ENCODE measurements around the gene SEPTIN3. TPM values are rescaled to one million over a fixed set of nuclear protein-coding genes. Genes with fewer than 3 reads are reported as not detected.

The SEPTIN3 gene
- total and polyA plus RNA-seq, 3 donors from 2014 or later, result 1.6 to 2.4 (median 2.2) TPM

- 50 to 64% methylated on average over 5 to 8 of the region's 8 CpGs for WGBS, 2 donors
- Histone ChIP-seq H3K27me3 (no peaks in the 10 kb centered on the region), H3K4me1 (peaks cover 2% of the 10 kb centered on the region), H3K27ac (no peak overlapping the region), H3K9me3 (no peaks in the 10 kb centered on the region), H3K4me3 (no peak overlapping the region), H3K36me3 (ENCODE audit: low read depth, missing control alignments) (no peaks in the 10 kb centered on the region)
- no peak for DNase-seq
- TF ChIP-seq CTCF (IDR thresholded peaks at IDR 0.05), result no peak
- TF ChIP-seq POLR2A (IDR thresholded peaks at IDR 0.05), result no peak
- intact Hi-C loops (cut with DNase I; ENCODE audit: low total_unique reads), result no loop called here
These were observed 39.8 kb upstream of the SEPTIN3 start for GRCh38 chr22:41929418-41929810.

- no peaks in the 10 kb centered on the region for H3K27me3 ChIP-seq
- H3K27ac ChIP-seq, result no peak overlapping the region
- no peak for TF ChIP-seq CTCF (IDR thresholded peaks at IDR 0.05)
- no peak for TF ChIP-seq POLR2A (IDR thresholded peaks at IDR 0.05)
- intact Hi-C loops (cut with DNase I; ENCODE audit: low total_unique reads), result no loop called here
- H3K4me3 ChIP-seq, result no peak overlapping the region
- no peaks in the 10 kb centered on the region for H3K36me3 ChIP-seq (ENCODE audit: low read depth, missing control alignments)
- H3K4me1 ChIP-seq, result no peaks in the 10 kb centered on the region
- 82 to 92% methylated on average over 9 to 10 of the region's 10 CpGs for WGBS, 2 donors
- no peak for DNase-seq
- no peaks in the 10 kb centered on the region for H3K9me3 ChIP-seq
These were observed 37.5 kb upstream of the SEPTIN3 start for GRCh38 chr22:41931701-41932269.

GRCh38 chr22:41932353-41932752 lies 36.9 kb upstream of the SEPTIN3 start:
- intact Hi-C loops (cut with DNase I; ENCODE audit: low total_unique reads), result no loop called here
- no peak for TF ChIP-seq POLR2A (IDR thresholded peaks at IDR 0.05)
- no peak overlapping the region for H3K27ac ChIP-seq

GRCh38 chr22:41933411-41934177 lies 35.6 kb upstream of the SEPTIN3 start:
- 89% methylated on average over 3 to 16 of the region's 16 CpGs for WGBS, 2 donors
- no peak overlapping the region for H3K4me3 ChIP-seq
- H3K27ac ChIP-seq, result no peak overlapping the region
- TF ChIP-seq CTCF (IDR thresholded peaks at IDR 0.05), result no peak
- TF ChIP-seq POLR2A (IDR thresholded peaks at IDR 0.05), result no peak
- H3K9me3 ChIP-seq, result no peaks in the 10 kb centered on the region
- no peaks in the 10 kb centered on the region for H3K27me3 ChIP-seq
- no peaks in the 10 kb centered on the region for H3K4me1 ChIP-seq
- DNase-seq, result no peak
- intact Hi-C loops (cut with DNase I; ENCODE audit: low total_unique reads), result no loop called here
- H3K36me3 ChIP-seq (ENCODE audit: low read depth, missing control alignments), result no peaks in the 10 kb centered on the region

More at GRCh38 chr22:41932353-41932752, 36.9 kb upstream of the SEPTIN3 start:
- Histone ChIP-seq H3K9me3 (no peaks in the 10 kb centered on the region), H3K36me3 (ENCODE audit: low read depth, missing control alignments) (no peaks in the 10 kb centered on the region), H3K4me1 (no peaks in the 10 kb centered on the region), H3K27me3 (no peaks in the 10 kb centered on the region), H3K4me3 (no peak overlapping the region)
- WGBS, 2 donors, result 97 to 100% methylated on average over 1 to 12 of the region's 12 CpGs
- no peak for DNase-seq

- 94 to 95% methylated on average over 16 to 17 of the region's 17 CpGs for WGBS, 2 donors
- intact Hi-C loops (cut with DNase I; ENCODE audit: low total_unique reads), result no loop called here
- H3K36me3 ChIP-seq (ENCODE audit: low read depth, missing control alignments), result no peaks in the 10 kb centered on the region
- TF ChIP-seq CTCF (IDR thresholded peaks at IDR 0.05) (no peak), POLR2A (IDR thresholded peaks at IDR 0.05) (no peak)
- no peaks in the 10 kb centered on the region for H3K9me3 ChIP-seq
- no peak overlapping the region for H3K27ac ChIP-seq
- H3K27me3 ChIP-seq, result no peaks in the 10 kb centered on the region
- no peaks in the 10 kb centered on the region for H3K4me1 ChIP-seq
- no peak overlapping the region for H3K4me3 ChIP-seq
- DNase-seq, result no peak
These were observed 34.8 kb upstream of the SEPTIN3 start for GRCh38 chr22:41934284-41935014.
